GM04503 (cell line): ENCODE data around the gene BIRC7.
A peak's percentile ranks its signal among the peaks of the same experiment; 100 is the strongest.
"Not testable (repeated sequence)": the region's sequence is repeated elsewhere in the genome, so short reads cannot be mapped to it uniquely, and the experiment has no call there.

Source experiments
- DNase-seq: peaks from one replicate; pipeline ENCODE4 v3.0.0-alpha.2; 2012; ENCODE audit warnings: low read depth

The BIRC7 gene

GRCh38 chr20:63208346-63208909 is 27.3 kb upstream of the BIRC7 start:
- DNase-seq: no peak

DNA sequence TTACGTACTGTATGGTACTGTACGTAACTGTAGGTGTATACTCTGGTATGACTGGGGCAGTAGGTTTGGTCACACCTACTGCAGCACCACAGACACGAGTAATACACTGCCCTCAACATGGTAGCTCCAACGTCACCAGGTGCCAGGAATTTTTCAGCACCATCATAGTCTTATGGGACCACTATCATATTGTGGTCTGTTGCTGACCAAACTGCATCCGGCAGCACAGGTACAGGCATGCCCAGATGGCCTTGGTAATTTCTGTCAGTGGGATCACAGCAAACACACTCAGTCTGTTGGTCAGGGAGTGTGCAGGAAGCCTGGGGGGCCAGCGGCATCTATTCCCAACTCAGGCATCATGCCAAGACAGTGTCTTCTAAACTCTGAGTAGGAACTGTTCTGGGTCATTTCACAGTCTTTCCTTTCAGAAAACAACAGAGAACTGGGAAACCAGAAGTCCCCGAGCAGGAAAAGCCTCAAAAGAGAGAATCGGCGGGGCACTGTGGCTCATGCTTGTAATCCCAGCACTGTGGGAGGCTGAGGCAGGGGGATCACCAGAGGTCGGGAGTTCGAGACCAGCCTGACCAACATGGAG is 25.6 kb upstream of the BIRC7 start:
- no peak for DNase-seq

DNA sequence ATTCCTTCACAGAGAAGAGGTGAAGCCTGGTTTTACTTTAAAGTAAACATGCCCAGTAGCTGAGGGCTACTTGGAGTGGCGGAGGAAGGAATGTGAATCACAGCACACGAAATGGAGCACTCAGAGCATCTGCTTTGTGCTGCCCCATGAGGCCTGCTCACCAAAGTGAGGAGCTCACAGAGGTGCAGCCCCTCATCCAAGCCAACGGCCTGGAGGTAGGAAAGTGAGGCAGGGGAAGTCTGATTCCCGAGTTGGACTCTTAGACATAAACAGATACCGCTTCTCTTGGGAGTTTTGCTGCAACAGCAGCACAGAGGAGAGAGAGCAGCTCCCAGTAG is 23.3 kb upstream of the BIRC7 start:
- DNase-seq: no peak

DNA sequence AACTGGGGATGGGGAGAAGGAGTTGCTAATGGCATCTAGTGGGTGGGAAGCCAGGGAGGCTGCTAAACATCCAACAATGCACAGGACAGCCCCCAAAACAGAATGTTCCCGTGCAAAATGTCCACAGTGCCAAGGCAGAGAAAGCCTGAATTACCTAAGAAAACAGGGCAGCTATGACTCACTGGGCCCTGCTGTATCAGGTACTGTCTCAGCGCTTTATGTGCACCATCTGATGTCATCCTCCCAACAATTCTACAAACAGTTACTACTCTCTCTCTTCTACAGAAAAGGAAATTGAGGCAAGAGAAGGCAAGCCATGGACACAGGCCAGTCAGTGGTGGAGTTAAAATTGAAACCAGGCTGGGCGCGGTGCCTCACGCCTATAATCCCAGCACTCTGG is 22.9 kb upstream of the BIRC7 start:
- no peak for DNase-seq

DNA sequence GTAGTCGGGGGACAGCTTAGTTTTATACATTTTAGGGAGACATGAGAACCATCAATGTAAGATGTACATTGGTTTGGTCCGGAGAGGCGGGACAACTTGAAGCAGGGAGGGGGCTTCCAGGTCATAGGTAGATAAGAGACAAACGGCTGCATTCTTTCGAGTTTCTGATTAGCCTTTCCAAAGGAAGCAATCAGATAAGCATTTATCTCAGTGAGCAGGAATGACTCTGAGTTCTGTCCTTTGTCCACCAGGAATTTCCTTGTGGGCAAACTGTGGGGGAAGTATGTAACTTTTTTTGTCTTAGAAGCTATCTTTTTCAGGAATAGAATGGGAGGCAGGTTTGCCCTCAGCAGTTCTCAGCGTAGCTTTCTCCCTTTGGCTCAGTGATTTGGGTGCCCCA is 21.2 kb upstream of the BIRC7 start:
- DNase-seq: no peak

DNA sequence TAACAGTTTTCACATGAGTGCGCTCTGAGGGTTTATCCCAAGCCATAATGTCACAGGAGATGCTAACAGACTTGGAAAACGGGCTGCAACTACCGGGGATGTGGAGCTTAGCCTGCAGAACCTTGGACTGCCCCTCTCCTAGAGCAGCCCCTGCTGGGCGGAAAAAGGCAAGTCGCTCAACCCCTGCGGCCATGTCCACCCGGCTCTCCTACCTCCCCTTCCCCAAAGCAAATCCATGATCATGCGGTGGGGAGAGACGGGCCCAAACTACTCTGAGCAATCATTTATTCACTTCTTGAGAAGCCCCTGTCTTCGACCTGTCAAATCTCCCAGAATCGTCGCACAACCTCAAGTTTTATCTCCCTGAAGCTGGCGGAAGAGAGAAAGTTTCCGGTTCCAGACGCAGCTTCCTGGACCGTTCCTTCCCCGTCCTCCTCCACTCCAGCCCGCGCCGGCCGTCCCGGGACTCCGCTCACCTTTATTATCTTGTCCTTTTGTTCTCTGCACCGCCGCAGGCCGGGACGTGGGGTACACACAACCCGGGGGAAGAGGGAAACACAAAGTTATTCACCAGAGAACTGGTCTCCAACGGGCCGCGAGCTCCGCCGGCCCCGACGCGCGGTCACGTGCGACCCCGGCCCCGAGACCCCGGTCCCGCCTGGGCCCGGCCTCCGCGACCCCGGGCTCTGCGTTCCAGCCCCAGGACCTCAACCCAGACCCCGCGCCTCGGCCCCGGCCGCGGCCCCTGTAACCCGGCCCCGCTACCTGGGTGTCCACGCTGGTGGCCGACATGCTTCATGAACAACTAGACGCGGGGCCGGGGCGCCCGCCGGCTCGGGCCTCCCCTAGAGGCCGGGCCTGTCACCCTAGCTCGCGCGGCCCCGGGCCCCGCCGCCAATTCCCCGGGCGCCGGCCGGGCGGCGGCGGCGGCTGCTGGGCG is 20.3 kb upstream of the BIRC7 start:
- DNase-seq: no peak

GRCh38 chr20:63216041-63216848 is 19.5 kb upstream of the BIRC7 start, which contains the start of gene YTHDF1:
Gene YTHDF1 (minus strand): TSS chr20:63216131. CDS start chr20:63215892, 239 bp downstream.
- DNase-seq: peak; percentile 53

- no peak for DNase-seq
Observed at GRCh38 chr20:63216849-63217471, 18.7 kb upstream of the BIRC7 start.

- no peak for DNase-seq
Observed at GRCh38 chr20:63217706-63218105, 18.0 kb upstream of the BIRC7 start.

- DNase-seq: no peak
Observed at GRCh38 chr20:63218701-63219446, 16.8 kb upstream of the BIRC7 start.

DNA sequence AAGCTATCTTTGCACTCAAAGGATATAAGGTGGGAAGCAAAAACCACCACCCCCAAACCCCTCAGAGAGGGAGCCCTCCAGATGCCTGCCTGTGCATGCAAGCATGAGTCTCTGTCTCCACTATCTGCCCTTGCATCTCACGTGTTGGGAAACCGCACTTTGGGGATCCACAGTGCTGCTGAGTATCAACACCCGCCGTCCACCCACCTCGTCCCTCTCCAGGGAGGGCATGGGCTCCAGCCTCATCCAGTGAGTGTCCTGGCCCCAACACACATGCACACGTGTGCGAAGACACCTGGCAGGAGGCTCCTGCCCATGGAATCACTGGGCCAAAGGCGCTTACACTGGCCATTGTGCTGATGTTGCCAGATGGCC is 16.3 kb upstream of the BIRC7 start:
- DNase-seq: no peak

- no peak for DNase-seq
Observed at GRCh38 chr20:63219866-63220521, 15.7 kb upstream of the BIRC7 start.

DNA sequence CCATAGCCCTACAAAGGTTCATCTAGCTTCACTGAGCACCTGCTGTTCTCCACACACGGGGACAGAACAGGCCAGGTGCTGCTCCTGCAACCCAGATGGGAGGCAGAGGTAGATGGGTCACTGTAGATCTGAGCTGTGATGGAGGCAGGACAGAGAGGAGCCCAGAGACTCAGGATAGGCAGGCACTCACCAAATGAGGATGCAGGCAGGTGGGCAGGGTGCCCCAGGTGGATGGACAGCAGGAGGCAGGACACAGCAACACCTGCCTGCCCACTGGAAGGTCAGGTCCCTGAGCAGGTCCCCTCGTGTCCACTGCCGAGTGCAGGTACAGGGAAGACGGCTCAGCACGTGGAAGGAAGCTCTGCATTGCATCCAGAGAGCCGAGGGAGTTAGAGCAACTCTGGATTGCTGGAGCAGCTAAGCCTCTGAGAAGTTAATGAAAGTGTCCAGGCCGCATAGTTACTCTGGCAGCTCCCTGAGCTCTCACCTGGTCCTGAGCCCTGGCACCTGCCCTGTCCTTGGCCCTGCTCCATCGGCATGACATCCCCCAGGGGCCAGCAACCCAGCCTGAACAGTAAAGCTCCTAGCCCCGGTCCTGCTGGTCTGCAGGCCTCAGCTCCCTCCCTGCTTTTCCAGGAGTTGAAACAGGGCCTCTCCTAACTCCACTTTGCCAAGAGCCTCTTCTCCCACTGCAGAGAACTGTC is 14.9 kb upstream of the BIRC7 start:
- DNase-seq: no peak

DNA sequence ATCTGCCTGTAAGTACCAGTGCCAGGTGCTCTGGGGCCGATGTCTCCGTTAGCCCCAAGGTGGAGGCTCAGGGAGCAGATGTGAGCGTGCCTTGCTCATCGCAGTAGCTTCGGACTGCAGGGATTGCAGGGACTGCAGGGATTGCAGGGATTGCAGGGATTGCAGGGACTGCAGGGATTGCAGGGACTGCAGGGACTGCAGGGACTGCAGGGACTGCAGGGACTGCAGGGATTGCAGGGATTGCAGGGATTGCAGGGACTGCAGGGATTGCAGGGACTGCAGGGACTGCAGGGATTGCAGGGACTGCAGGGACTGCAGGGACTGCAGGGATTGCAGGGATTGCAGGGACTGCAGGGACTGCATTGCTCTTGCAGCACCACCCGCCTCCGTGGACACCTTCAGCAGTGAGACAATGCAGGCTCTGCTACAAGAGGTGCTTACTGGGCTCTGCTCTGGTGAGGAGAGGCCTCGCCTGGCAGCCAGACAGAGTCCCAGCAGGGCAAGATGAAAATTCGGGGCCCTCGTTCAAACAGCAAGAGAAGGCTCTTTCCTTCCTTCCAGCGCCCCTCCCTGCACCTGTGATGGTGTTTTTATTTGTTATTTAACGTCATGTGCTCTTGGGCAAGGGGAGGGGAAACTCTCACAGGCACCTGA is 14.2 kb upstream of the BIRC7 start:
- DNase-seq: not testable (repeated sequence)

- DNase-seq: no peak
Observed at GRCh38 chr20:63222541-63222940, 13.2 kb upstream of the BIRC7 start.

- no peak for DNase-seq
Observed at GRCh38 chr20:63223121-63223825, 12.4 kb upstream of the BIRC7 start.

GRCh38 chr20:63223826-63224207 is 11.9 kb upstream of the BIRC7 start:
- no peak for DNase-seq

DNA sequence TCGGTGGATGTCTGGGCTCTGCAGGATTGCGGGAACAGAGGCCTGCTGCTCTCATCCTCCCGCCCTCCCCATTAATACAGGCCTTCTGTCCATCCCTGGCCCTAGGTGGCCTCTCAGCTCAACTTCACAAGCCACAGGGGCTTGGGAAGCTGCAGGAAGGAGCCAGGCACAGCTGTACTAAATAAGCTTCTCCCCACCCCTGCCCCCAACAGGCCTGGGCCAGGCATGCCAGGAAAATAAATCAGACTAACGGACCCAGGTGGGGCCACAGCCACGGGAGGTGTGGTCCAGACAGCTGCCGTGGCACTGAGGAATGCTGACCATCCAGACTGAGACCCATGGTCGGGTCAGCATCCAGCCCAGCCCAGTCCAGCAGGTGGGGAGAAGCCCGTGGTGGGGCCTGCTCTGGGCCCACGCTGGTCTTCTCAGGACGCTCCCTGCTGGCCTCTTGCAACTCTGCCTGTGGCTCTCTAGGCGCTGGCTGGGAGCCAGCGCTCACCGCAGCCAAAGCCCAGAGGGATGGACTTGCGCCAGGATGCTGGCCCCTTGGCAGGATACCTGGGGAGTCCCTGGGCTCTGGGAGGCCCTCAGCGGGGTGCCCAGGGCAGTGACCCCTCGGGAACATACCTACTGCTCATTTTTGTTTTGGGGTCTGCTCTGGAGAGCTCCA is 11.2 kb upstream of the BIRC7 start:
- no peak for DNase-seq
